HUES64 (cell line): Measurements from ENCODE around the gene RNF40.

Experiments used
- H3K27ac ChIP-seq: 2 replicates; pipeline ENCODE4 v1.7.0; 2013; ENCODE audit warnings: low read depth, low read length, inconsistent platforms
- H3K27me3 ChIP-seq: 2 replicates; pipeline ENCODE4 v1.6.1; 2013; ENCODE audit warnings: mild to moderate bottlenecking, low read length; ENCODE audit not compliant: insufficient read depth
- H3K36me3 ChIP-seq: 2 replicates; pipeline ENCODE4 v1.6.1; 2013; ENCODE audit warnings: mild to moderate bottlenecking, low read length; ENCODE audit not compliant: insufficient read depth
- H3K4me1 ChIP-seq: 2 replicates; pipeline ENCODE4 v1.6.1; 2013; ENCODE audit warnings: mild to moderate bottlenecking, low read length, moderate library complexity; ENCODE audit not compliant: insufficient read depth
- H3K4me3 ChIP-seq: 2 replicates; pipeline ENCODE4 v1.5.1; 2013; ENCODE audit warnings: mild to moderate bottlenecking, low read length, moderate library complexity
- H3K9ac ChIP-seq: 2 replicates; pipeline ENCODE4 v1.6.1; 2013; ENCODE audit warnings: mild to moderate bottlenecking, low read depth, low read length
- H3K9me3 ChIP-seq: 2 replicates; pipeline ENCODE4 v1.6.1; 2013; ENCODE audit warnings: low read depth, low read length; ENCODE audit not compliant: insufficient read depth
- WGBS: fragments of 150-250, 120-280 bp; methylation state at CpG from one replicate; pipeline ENCODE4 v1.1.7; 2013; ENCODE audit warnings: missing lambda C conversion rate; 5-methylcytosine and 5-hydroxymethylcytosine counted together

Gene RNF40

DNA sequence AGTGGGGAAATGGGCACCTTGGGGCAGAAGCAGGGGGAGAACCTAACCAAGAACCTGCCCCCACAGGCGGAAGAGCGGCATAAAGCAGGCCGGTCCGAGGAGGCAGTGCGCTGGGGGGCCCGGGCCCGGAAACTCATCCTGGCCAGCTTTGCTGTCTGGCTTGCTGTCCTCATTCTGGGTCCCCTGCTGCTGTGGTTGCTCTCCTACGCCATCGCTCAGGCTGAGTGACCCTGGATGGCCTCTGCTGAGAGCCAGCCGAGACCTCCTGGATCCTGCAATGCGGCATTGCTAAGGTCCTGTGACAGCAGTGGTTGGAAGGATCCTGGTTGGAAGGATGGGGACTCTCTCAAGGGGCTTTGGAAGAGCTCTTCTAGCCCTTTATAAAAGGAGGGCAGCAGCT, 18.4 kb upstream of the RNF40 start:
- Histone ChIP-seq H3K4me3 (no peak overlapping the region), H3K4me1 (peaks cover 21% of the 10 kb centered on the region), H3K27ac (no peak overlapping the region), H3K36me3 (peaks cover 41% of the 10 kb centered on the region), H3K9me3 (no peaks in the 10 kb centered on the region), H3K9ac (no peak overlapping the region), H3K27me3 (no peaks in the 10 kb centered on the region)
- WGBS = 94% methylated on average over 11 of the region's 11 CpGs

DNA sequence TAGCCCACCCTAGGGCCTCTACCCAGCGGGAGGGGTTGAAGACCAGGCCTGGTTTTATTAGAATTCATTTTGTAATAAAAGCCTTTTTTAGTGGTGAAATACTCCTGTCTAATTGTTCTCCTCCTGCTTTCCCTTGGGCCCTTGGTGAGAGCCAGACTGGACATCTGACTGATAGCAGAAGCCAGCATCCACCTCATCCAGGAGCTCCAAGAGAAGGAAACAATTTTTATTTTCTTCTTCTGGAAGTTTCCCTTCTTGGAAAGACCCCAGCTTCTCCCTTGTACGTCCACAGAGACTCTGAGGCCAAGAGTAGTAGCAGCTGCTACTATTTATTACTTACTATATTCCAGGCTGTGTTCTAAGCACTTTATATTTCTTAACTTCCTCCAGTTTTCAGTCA, 17.9 kb upstream of the RNF40 start:
- no peaks in the 10 kb centered on the region for H3K27me3 ChIP-seq
- no peak overlapping the region for H3K9ac ChIP-seq
- H3K36me3 ChIP-seq = peaks cover 36% of the 10 kb centered on the region
- peaks cover 21% of the 10 kb centered on the region for H3K4me1 ChIP-seq
- WGBS = 91% methylated on average over 1 of the region's 2 CpGs
- no peak overlapping the region for H3K27ac ChIP-seq
- H3K4me3 ChIP-seq = no peak overlapping the region
- H3K9me3 ChIP-seq = no peaks in the 10 kb centered on the region

DNA sequence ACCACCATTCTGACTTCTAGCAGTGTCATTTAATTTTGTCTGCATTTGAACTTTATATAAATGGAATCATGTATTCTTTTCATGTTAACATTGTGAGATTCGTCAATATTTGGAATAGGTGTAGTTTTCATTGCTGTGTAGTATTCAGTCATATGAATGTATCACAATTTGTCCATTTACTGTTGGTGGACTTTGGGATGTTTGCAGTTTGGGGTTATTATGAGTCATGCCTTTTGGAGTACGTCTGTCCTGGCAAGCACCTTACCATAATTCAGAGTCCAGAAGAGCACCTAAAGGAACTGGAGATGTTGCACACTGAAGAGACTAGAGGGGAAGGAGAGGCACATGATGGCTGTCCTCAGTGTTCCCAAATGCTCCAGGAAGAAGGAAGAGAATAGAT, 17.0 kb upstream of the RNF40 start:
- no peak overlapping the region for H3K27ac ChIP-seq
- no peak overlapping the region for H3K4me3 ChIP-seq
- H3K9ac ChIP-seq = no peak overlapping the region
- no peaks in the 10 kb centered on the region for H3K9me3 ChIP-seq
- peaks cover 30% of the 10 kb centered on the region for H3K36me3 ChIP-seq
- H3K27me3 ChIP-seq = no peaks in the 10 kb centered on the region
- H3K4me1 ChIP-seq = peaks cover 16% of the 10 kb centered on the region
- WGBS = 89% methylated on average over 2 of the region's 2 CpGs

DNA sequence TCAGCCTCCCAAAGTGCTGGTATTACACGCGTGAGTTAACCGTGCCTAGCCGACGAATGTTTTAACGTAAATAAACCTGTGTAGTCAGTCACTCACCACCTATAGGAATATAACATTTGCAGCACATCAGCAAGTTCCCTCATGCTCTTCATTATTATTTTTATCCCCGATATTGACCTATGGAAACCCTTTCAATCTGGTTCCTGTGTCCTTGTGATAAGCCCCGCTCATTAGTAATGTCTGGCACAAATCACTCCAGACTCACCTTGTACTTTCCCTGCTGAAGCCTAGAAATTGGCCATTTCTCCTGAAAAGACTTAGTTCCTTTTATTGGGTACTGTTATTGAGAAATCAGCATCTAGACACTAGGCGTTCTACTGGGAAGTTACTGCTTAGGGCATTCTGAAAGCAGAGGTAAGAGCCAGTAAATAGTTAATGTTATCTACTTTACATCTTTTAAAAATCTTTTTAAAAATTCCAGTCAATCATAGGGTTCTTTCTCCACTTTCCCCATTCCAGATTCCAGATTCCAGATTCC, 15.4 kb upstream of the RNF40 start:
- H3K9ac ChIP-seq = no peak overlapping the region
- H3K9me3 ChIP-seq = no peaks in the 10 kb centered on the region
- no peaks in the 10 kb centered on the region for H3K27me3 ChIP-seq
- H3K4me3 ChIP-seq = no peak overlapping the region
- WGBS = 95% methylated on average over 9 of the region's 9 CpGs
- peaks cover 2% of the 10 kb centered on the region; the same call in 1 of the 2 replicates for H3K4me1 ChIP-seq
- H3K27ac ChIP-seq = no peak overlapping the region
- H3K36me3 ChIP-seq = peaks cover 38% of the 10 kb centered on the region

DNA sequence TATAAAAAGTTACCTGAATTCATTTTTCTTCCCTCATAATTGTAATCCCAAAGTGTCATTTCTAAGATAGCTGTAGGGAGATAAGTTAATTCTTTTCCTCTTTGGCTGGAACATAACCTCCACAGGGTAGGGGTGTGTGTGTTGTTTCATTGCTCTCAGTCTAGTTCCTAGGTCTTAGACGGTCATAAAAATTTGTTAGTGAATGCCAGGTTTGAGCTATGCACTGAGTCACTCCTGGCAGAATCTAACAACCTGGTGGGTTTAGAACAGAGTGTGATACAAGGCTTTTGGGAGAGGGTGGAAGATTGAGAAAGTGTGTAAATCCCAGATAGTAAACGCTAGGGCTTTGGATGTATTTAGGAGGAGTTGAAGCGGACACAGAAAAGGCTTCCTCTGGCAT, 14.8 kb upstream of the RNF40 start:
- WGBS = 76% methylated on average over 3 of the region's 3 CpGs
- H3K9me3 ChIP-seq = no peaks in the 10 kb centered on the region
- no peaks in the 10 kb centered on the region for H3K4me1 ChIP-seq
- peaks cover 34% of the 10 kb centered on the region for H3K36me3 ChIP-seq
- H3K27me3 ChIP-seq = no peaks in the 10 kb centered on the region
- peak overlapping the region; percentile 58 for H3K4me3 ChIP-seq
- peak overlapping the region; percentile 73; the same call in 1 of the 2 replicates for H3K27ac ChIP-seq
- peak overlapping the region; percentile 72; the same call in 1 of the 2 replicates for H3K9ac ChIP-seq

DNA sequence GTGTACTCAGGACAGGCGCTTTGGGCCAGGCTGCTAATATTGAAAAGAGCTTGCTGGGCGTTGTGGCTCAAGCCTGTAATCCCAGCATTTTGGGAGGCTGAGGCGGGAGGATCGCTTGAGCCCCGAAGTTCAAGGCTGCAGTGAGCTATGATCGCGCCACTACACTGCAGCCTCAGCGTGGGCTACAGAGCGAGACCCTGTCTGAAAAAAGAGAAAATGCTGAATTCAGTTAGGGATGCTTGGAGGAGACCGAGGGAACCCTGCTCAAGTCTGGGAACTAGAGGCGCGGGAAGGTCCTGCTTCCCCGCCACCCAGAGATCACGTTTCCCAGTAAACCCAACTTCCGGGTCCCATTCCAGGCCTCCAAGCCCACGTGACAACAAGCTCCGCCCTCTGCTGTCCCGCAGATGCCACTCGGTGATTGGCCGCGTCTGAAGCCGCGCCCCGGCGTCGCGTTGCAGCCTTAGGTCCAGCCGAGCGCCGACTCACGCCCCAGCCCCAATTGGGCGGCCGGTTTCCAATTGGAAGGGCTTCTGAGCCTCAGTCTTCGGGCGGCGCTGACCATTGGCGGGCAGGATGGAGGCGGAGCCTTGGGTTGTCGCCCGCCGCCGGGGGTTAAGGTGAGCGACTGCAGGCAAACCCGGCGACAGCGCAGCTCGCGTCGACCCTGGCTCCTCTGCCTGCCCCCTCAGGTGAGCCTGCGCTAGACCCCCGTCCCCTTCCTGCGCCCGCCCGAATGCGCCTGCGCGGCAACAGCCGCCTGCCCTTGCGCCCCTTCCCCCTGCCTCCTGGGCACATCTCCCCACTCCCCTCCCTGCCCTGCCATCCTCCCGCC, 14.1 kb upstream of the RNF40 start, which contains the start of gene PHKG2:
TSS of gene PHKG2 (plus strand) at position 627 of the 835 bp plus-strand sequence. CDS start 396 bp downstream, outside the sequence.
- peak within 1 kb of the TSS; percentile 79 for H3K4me3 ChIP-seq
- WGBS = 7% methylated on average over 60 of the region's 60 CpGs
- H3K9me3 ChIP-seq = no peaks in the 10 kb centered on the region
- no peaks in the 10 kb centered on the region for H3K27me3 ChIP-seq
- no peaks in the 10 kb centered on the region for H3K4me1 ChIP-seq
- H3K9ac ChIP-seq = peak within 1 kb of the TSS; percentile 72
- H3K36me3 ChIP-seq = peaks cover 38% of the 10 kb centered on the region
- H3K27ac ChIP-seq = peak within 1 kb of the TSS; percentile 73

DNA sequence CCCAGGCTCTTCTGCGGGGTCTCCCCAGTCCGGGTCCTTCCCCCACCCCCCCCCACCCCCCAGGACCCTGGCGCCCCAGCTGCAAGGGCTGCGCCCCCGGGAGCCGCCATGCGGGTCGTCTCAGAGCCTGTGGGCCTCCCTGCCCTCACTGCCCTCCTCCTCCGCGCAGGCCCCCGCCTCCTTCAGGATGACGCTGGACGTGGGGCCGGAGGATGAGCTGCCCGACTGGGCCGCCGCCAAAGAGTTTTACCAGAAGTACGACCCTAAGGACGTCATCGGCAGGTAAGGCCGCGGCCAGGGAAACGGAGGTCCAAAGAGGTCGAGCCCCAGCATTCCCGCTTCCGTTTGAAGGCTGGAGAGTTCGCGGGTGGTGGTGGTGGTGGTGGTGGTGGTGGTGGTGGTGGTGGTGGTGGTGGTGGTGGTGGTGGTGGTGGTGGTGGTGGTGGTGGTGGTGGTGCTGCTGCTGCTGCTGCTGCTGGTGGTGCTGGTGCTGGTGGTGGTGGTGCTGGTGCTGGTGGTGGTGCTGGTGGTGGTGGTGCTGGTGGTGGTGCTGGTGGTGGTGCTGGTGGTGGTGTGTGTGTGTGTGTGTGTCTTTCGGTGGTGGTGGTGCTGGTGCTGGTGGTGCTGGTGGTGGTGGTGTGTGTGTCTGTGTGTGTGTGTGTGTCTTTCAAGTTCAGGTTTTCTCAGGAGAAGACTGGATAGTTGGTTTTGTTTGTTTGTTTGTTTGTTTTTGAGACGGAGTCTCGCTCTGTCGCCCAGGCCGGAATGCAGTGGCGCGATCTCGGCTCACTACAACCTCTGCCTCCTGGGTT, 13.3 kb upstream of the RNF40 start:
- Histone ChIP-seq H3K4me3 (peak overlapping the region; percentile 79), H3K36me3 (peaks cover 45% of the 10 kb centered on the region), H3K9ac (peak overlapping the region; percentile 59; the same call in 1 of the 2 replicates), H3K27me3 (no peaks in the 10 kb centered on the region), H3K4me1 (no peaks in the 10 kb centered on the region), H3K9me3 (no peaks in the 10 kb centered on the region), H3K27ac (peak overlapping the region; percentile 71; the same call in 1 of the 2 replicates)
- WGBS = 16% methylated on average over 36 of the region's 36 CpGs

DNA sequence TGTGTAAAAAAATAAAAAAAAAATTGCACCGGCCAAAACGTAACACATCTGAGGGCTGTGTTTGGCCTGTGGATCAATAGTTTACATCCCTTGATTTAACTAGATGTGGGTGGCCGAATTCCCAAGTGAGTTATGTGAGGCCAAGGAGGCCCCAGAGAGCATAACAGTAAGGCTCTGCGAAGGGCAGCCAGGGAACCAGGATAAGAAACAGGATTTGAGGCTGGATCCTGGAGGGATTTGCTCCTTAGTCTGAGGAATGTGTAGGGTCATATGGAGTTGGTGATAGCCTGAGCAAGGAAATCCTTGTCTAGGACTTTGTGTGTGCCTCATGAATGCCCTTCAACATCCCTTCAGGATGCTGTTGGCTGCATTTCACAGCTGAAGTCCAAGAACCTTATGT, 11.9 kb upstream of the RNF40 start:
- H3K4me3 ChIP-seq = no peak overlapping the region
- WGBS = 96% methylated on average over 4 of the region's 4 CpGs
- peaks cover 43% of the 10 kb centered on the region for H3K36me3 ChIP-seq
- H3K27me3 ChIP-seq = no peaks in the 10 kb centered on the region
- H3K4me1 ChIP-seq = no peaks in the 10 kb centered on the region
- no peak overlapping the region for H3K27ac ChIP-seq
- no peak overlapping the region for H3K9ac ChIP-seq
- H3K9me3 ChIP-seq = no peaks in the 10 kb centered on the region

DNA sequence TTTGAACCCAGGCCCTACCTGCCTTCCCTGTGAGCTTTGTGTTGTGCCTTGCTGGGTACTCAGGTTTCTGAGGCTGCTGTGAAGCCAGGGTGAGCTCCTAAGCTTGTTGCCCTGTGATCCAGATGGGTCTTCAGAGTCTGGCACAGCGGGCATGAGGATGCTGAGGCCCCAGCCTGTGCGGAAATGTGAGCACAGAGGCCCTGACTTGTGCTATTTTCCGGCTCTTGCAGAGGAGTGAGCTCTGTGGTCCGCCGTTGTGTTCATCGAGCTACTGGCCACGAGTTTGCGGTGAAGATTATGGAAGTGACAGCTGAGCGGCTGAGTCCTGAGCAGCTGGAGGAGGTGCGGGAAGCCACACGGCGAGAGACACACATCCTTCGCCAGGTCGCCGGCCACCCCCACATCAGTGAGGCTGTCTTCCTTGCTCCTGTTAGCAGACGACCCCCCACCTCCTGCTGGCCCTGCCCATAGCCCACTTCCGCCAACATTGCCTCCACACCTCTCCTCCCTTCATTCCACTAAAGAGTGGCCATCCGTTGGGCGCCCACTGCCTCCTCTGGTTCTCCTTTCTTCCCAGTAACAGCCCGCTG, 11.2 kb upstream of the RNF40 start:
- no peak overlapping the region for H3K27ac ChIP-seq
- H3K9me3 ChIP-seq = no peaks in the 10 kb centered on the region
- H3K4me3 ChIP-seq = no peak overlapping the region
- no peak overlapping the region for H3K9ac ChIP-seq
- H3K36me3 ChIP-seq = peaks cover 47% of the 10 kb centered on the region
- 95% methylated on average over 20 of the region's 20 CpGs for WGBS
- no peaks in the 10 kb centered on the region for H3K4me1 ChIP-seq
- H3K27me3 ChIP-seq = no peaks in the 10 kb centered on the region

DNA sequence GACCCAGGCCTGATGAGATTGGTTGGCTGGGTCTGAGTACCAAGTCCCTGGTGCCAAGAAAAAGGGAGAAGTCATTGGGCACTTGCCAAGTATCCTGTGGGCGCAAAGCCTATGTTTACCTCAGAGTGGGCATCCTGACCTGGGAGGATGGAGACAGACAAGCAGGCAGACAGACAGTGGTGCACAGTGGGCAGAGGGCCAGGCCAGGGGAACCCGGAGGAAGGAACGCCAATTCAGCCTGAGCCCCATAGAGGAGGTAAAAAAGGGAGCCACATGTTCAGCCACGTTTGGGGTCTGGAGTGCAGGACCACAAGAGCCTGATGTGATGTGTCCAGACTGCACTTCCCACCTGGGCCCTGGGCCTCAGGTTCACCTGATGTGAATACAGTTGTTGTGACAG, 8.5 kb upstream of the RNF40 start:
- Histone ChIP-seq H3K36me3 (peaks cover 61% of the 10 kb centered on the region), H3K4me1 (no peaks in the 10 kb centered on the region), H3K9me3 (no peaks in the 10 kb centered on the region), H3K27ac (no peak overlapping the region), H3K4me3 (no peak overlapping the region), H3K9ac (no peak overlapping the region), H3K27me3 (no peaks in the 10 kb centered on the region)
- 92% methylated on average over 4 of the region's 4 CpGs for WGBS
